Keratinocyte (primary cell): ENCODE data around the gene NRDE2. TPM values are rescaled to one million over a fixed set of nuclear protein-coding genes. Genes with fewer than 3 reads are reported as not detected.

Experiments
- DNase-seq: peaks from one replicate; pipeline ENCODE4 v3.0.0-alpha.2; 2011; ENCODE audit warnings: low read depth, missing footprints, low spot score
- FAIRE-seq: peaks from 2 replicates; lab custom pipeline; 2011; peaks lifted over from hg19 to GRCh38; lab: Jason Lieb, UNC
- H2AFZ ChIP-seq: 2 replicates; pipeline ENCODE4 v1.6.0; 2012; ENCODE audit warnings: low read length, control low read depth, inconsistent platforms; ENCODE audit not compliant: control insufficient read depth
- H3K27ac ChIP-seq: 2 replicates; pipeline ENCODE4 v1.5.1; 2011; ENCODE audit warnings: low read length; ENCODE audit not compliant: control insufficient read depth, insufficient read depth
- H3K27me3 ChIP-seq: 3 replicates; pipeline ENCODE4 v1.6.0; 2011; ENCODE audit warnings: low read length; ENCODE audit not compliant: control insufficient read depth, insufficient read depth; ENCODE audit errors: extremely low read depth
- H3K36me3 ChIP-seq, 2 experiments: 2 replicates in 1 of 2; 3 replicates in 1 of 2; pipeline ENCODE4 v1.5.1; 2011; ENCODE audit warnings: low read length in 2 of 2, mild to moderate bottlenecking in 1 of 2; ENCODE audit not compliant: control insufficient read depth in 2 of 2, insufficient read depth in 2 of 2; ENCODE audit errors: extremely low read depth in 1 of 2
- H3K4me1 ChIP-seq: 3 replicates; pipeline ENCODE4 v1.5.1; 2011; ENCODE audit warnings: low read length; ENCODE audit not compliant: control insufficient read depth, insufficient read depth; ENCODE audit errors: extremely low read depth
- H3K4me2 ChIP-seq: 3 replicates; pipeline ENCODE4 v1.6.0; 2011; ENCODE audit warnings: low read depth, low read length; ENCODE audit not compliant: control insufficient read depth, insufficient read depth; ENCODE audit errors: extremely low read depth
- H3K4me3 ChIP-seq, 3 experiments: fragments of 200-600 bp in 1 of 3; sonication (generic) in 1 of 3; 2 replicates in 2 of 3; 3 replicates in 1 of 3; pipeline ENCODE4 v1.5.1; 2011 to 2016; ENCODE audit warnings: low read length in 3 of 3, mild to moderate bottlenecking in 3 of 3, control low read depth in 2 of 3, inconsistent platforms in 1 of 3, low read depth in 1 of 3, mixed read lengths in 1 of 3, mixed run types in 1 of 3, moderate library complexity in 1 of 3; ENCODE audit not compliant: control insufficient read depth in 2 of 3, insufficient read depth in 2 of 3; ENCODE audit errors: extremely low read depth in 1 of 3
- H3K79me2 ChIP-seq: 2 replicates; pipeline ENCODE4 v1.6.0; 2012; ENCODE audit warnings: low read length; ENCODE audit not compliant: control insufficient read depth, insufficient read depth
- H3K9ac ChIP-seq: 3 replicates; pipeline ENCODE4 v1.6.0; 2011; ENCODE audit warnings: low read length; ENCODE audit not compliant: control insufficient read depth, insufficient read depth; ENCODE audit errors: extremely low read depth
- H3K9me1 ChIP-seq: 3 replicates; pipeline ENCODE4 v1.6.0; 2011; ENCODE audit warnings: low read length; ENCODE audit not compliant: control insufficient read depth, insufficient read depth; ENCODE audit errors: extremely low read depth
- H3K9me3 ChIP-seq: 2 replicates; pipeline ENCODE4 v1.5.1; 2012; ENCODE audit warnings: low read depth, low read length; ENCODE audit not compliant: control insufficient read depth
- H4K20me1 ChIP-seq: 3 replicates; pipeline ENCODE4 v1.6.0; 2011; ENCODE audit warnings: low read length; ENCODE audit not compliant: control insufficient read depth, insufficient read depth; ENCODE audit errors: extremely low read depth
- CTCF ChIP-seq, 3 experiments: IDR thresholded peaks in 1 of 3; conservative IDR thresholded peaks in 1 of 3; optimal IDR thresholded peaks in 1 of 3; 2 replicates in 2 of 3; 3 replicates in 1 of 3; pipeline versions ENCODE3 to v1.5.1; 2011; ENCODE audit warnings: low read length in 3 of 3, mild to moderate bottlenecking in 3 of 3, moderate library complexity in 2 of 3, control low read depth in 1 of 3, inconsistent platforms in 1 of 3; ENCODE audit not compliant: insufficient read depth in 2 of 3; ENCODE audit errors: extremely low read depth in 1 of 3
- EZH2 ChIP-seq: IDR thresholded peaks from one replicate; pipeline ENCODE4 v1.6.1; 2012; ENCODE audit warnings: inconsistent platforms, mild to moderate bottlenecking, low read length, moderate library complexity
- dilution Hi-C: fragments of 300-500 bp; cut with MboI; formaldehyde crosslinking; loops from one replicate; pipeline ENCODE4 v1.7.0; 2020; ENCODE audit warnings: low sequenced_read_pairs; ENCODE audit not compliant: extremely low pct_ligation_motif_present
- polyA plus RNA-seq, 5 experiments: library from polyadenylated mRNA; depleted of rRNA in 3 of 5; stranded (reverse) in 3 of 5; stranded (forward) in 1 of 5; unstranded in 1 of 5; fragments of >200 nt; gene quantifications; 1 replicate in 1 of 5; 2 replicates in 3 of 5; 3 replicates in 1 of 5; pipeline versions ENCODE4 v1.2.1 to v1.2.3, GENCODE V29; 2011 to 2012; ENCODE audit warnings: missing spikeins in 2 of 5, low read depth in 1 of 5, low replicate concordance in 1 of 5

NRDE2 gene
- polyA plus RNA-seq, 1 donor (not counting 4 experiments of a cell fraction or from before 2014, with no cell fraction given): 9.2 TPM

GRCh38 chr14:90378249-90378648, 46.5 kb upstream of the NRDE2 start:
- Histone ChIP-seq H3K4me1 (peaks cover 9% of the 10 kb centered on the region), H3K4me3 (no peak overlapping the region), H3K36me3 (no peaks in the 10 kb centered on the region), H4K20me1 (no peaks in the 10 kb centered on the region), H2AFZ (no peak overlapping the region), H3K9ac (no peak overlapping the region), H3K27me3 (no peaks in the 10 kb centered on the region), H3K79me2 (no peaks in the 10 kb centered on the region), H3K9me3 (no peaks in the 10 kb centered on the region), H3K4me2 (no peak overlapping the region), H3K27ac (no peak overlapping the region), H3K9me1 (no peaks in the 10 kb centered on the region)
- DNase-seq (no peak), FAIRE-seq (no peak)
- TF ChIP-seq CTCF (optimal IDR thresholded peaks at IDR 0.05 in 1 of 3, IDR thresholded peaks at IDR 0.05 in 1 of 3, conservative IDR thresholded peaks at IDR 0.05 in 1 of 3; ENCODE audit: extremely low read depth in 1 of 3, insufficient read depth in 2 of 3, low read length in 3 of 3) (no peak), EZH2 (no peak)
- dilution Hi-C loops: no loop called here

GRCh38 chr14:90375934-90376333, 44.2 kb upstream of the NRDE2 start:
- no peaks in the 10 kb centered on the region for H3K27me3 ChIP-seq
- no peaks in the 10 kb centered on the region for H4K20me1 ChIP-seq
- no peak overlapping the region for H3K4me3 ChIP-seq
- no peak overlapping the region for H3K27ac ChIP-seq
- H3K9ac ChIP-seq: no peak overlapping the region
- no peaks in the 10 kb centered on the region for H3K9me3 ChIP-seq
- DNase-seq: no peak
- FAIRE-seq: no peak
- dilution Hi-C loops: no loop called here
- H3K4me1 ChIP-seq: no peaks in the 10 kb centered on the region
- H3K36me3 ChIP-seq: no peaks in the 10 kb centered on the region
- H2AFZ ChIP-seq: no peak overlapping the region
- H3K4me2 ChIP-seq: no peak overlapping the region
- H3K79me2 ChIP-seq: no peaks in the 10 kb centered on the region
- TF ChIP-seq EZH2: no peak
- TF ChIP-seq CTCF (optimal IDR thresholded peaks at IDR 0.05 in 1 of 3, IDR thresholded peaks at IDR 0.05 in 1 of 3, conservative IDR thresholded peaks at IDR 0.05 in 1 of 3; ENCODE audit: extremely low read depth in 1 of 3, insufficient read depth in 2 of 3, low read length in 3 of 3): no peak
- no peaks in the 10 kb centered on the region for H3K9me1 ChIP-seq
